Stimulated activated CD4-positive, alpha-beta T cell treated with anti-CD3 and anti-CD28 coated beads, Interleukin-15, amount 100 ng/mL, for 1 hour (primary cell): ENCODE results near the gene SLC26A5.
"Not testable (repeated sequence)": the region's sequence is repeated elsewhere in the genome, so short reads cannot be mapped to it uniquely, and the experiment has no call there.

ENCODE experiments used
- DNase-seq, 2 donors: peaks; one replicate each; pipeline ENCODE4 v3.0.0-alpha.2; 2020; ENCODE audit warnings: low read depth in 1 of 2, low spot score in 1 of 2

Gene SLC26A5

DNA sequence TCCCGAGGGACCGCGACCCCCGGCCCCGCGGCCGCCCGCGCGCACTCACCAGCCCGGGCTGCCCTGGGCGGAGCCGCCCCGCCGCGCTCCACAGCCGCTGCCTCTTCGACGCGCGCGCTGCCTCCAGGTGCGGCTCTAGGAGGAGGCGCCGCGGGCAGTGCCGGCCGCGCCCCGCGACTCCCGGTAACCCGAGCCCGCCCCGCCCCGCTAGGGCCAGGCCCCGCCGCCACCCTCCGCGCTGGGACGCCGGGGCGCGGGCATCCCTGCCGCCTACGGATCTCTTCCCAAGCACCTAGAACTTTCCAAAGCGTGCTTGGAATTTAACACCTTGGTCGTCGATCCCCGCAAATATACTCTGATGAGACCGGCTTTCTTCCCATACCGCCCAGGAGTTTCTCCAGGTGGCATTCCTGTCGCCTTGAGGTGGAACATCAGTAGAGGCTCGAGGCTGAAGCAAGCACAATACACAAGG is at the start of gene SLC26A5:
TSS of gene SLC26A5 (minus strand) at position 159 of the 472 bp plus-strand sequence. CDS start 24,693 bp downstream, outside the sequence.
- DNase-seq, result no peak

DNA sequence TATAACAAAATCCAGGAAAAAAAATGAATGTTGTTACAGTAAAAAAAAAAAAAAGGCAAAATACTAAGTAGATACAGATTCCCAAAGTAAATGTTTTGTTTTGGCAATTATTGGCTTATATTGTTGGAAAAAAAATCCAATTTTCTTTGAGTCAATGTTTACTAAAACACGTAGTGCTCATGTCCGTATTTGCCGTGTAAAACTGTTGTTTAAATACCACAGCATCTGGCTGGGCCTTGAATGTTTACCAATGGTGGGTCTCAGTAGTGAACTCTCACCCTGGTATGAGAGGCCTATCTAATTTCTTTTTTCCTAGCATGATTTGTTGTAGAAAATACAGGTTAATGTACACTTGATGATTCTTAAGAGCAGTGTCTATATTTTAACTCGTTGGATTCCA is 41.4 kb upstream of the SLC26A5 start:
- DNase-seq, result no peak

DNA sequence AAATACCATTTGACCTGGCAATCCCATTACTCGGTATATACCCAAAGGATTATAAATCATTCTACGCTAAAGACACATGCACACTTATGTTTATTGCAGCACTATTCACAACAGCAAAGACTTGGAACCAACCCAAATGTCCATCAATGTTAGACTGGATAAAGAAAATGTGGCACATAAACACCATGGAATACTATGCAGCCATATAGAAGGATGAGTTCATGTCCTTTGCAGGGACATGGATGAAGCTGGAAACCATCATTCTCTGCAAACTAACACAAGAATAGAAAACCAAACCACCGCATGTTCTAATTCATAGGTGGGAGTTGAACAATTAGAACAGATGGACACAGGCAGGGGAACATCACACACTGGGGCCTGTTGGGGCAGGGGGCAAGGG is 40.9 kb upstream of the SLC26A5 start:
- DNase-seq, result not testable (repeated sequence)

GRCh38 chr7:103480771-103481170 is 34.8 kb upstream of the SLC26A5 start:
- DNase-seq, result no peak

DNA sequence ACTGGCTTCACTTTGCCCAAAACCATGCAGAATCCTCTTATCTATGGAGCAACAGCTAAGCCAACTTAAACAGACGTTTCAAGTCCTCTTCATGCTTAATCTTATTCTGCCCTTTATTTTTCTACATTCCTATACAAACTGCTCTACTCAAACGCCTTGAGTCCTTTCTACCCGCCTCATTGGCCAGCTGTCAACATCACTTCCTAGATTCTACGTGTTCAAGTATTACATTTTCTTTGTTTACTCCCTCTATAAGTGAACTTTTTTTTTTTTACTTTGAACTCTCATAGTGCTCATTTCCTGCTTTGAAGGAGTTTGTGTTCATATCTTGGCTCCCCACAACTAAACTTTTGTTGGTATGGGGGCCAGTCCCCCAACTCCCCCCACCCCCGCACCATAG is 28.9 kb upstream of the SLC26A5 start:
- DNase-seq, result no peak

DNA sequence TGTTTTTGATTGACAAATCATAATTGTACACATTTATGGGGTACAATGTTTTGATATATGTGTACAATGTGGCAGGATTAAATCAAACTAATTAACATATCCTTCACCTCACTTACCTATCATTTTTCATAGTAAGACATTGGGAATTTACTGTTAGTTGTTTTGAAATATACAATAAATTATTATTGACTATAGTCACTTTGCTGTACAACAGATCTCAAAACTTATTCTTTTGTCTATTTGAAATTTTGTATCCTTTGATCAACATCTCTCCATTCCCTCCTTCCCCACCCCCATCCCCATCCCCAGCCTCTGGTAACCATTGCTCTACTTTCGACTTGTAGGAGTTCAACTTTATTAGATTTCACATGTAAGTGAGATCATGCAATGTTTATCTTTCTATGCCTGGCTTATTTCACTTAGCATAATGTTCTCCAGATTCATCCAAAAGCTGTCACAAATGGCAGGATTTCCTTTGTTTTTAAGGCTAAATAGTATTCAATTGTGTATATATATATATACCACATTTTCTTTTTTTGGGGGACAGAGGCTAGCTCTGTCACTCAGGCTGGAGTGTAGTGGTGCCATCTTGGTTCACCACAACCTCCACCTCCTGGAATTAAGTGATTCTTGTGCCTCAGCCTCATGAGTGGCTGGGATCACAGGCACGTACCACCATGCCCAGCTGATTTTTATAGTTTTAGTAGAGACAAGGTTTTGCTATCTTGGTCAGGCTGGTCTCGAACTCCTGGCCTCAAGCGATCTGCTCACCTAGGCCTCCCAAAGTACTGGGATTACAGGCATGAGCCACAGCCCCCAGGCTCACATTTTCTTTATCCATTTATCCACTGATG is 23.3 kb upstream of the SLC26A5 start:
- DNase-seq, result no peak

DNA sequence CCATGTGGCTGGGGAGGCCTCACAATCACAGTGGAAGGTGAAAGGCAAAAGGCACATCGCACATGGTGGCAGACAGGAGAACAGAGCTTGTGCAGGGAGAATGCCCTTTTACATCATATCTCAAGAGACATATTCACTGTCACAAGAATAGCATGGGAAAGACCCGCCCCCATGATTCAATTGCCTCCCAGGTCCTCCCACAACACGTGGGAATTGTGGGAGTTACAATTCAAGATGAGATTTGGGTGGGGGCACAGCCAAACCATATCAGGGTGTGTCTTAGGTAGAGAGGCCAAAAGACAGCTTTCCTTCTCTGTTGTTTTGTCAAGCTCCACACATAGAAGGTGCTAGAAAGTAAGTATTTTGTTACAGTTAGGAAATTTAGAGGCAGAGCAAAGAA is 20.8 kb upstream of the SLC26A5 start:
- DNase-seq, result no peak

DNA sequence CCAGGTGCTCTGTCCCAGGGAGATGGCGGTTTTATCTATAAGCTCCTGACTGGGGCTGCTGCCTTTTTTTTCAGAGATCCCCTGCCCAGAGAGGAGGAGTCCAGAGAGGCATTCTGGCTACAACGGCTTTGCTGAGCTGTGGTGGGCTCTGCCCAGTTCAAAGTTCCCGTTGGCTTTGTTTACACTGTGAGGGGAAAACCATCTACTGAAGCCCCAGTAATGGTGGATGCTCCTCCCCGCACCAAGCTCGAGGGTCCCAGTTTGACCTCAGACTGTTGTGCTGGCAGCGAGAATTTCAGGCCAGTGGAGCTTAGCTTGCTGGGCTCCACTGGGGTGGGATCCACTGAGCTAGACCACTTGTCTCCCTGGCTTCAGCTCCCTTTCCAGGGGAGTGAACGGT is 16.4 kb upstream of the SLC26A5 start:
- DNase-seq, result no peak

GRCh38 chr7:103447073-103447960 is 1.3 kb upstream of the SLC26A5 start:
- no peak for DNase-seq

DNA sequence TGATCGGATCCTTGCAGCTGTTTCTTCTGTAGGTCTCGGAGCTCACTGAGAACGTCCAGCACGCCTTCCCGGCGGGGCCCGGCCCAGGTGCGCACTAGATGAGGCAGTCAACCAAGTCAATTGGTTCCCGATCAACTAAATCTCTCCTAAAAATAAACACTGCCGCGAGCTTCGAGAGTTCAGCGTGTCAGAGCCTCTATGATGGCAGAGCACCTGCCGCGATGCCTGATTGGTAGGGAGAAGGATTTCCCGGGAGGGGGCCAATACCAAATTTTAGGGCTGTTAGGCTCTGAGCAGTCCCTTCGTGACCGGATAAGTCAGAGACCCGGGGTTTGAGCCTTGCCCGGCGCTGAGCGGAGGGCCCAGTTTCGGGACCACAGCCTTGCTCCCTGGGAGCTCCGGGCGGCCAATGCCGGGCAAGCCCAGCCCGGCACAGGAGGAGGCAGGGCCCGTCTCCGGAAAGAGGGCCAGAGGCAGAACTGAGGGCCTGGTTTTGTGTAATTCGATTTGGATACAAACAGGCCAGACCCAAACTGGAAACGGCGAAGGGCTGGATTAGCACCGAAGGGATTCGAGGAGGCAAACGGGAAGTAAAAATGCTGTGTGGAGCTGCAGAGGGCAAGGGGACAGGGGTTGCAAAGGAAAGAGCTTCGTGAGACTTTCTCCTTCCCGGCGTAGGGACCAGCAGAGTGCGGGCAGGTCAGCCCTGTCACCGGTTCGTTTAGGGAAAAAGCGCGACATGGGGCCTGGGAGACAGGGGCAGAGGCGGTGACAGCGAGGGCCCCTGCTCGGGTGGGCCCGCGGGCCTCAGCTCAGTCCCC is 569 bp downstream of the SLC26A5 start:
- DNase-seq, result no peak

DNA sequence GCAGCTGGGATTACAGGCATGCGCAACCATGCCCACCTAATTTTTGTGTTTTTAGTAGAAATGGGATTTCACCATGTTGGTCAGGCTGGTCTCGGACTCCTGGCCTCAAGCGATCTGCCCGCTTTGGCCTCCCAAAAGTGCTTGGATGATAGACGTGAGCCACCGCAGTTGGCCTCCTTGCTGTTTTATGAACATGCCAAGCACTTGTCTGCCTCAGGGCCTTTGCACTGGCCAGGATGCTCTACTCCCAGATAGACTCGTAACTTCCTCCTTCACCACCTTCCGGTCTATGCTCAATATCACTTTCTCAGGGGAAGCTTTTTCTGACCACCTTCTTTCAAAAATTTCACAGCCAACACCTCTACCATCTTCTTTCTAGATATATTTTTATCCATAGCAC is 6.3 kb downstream of the SLC26A5 start:
- DNase-seq, result no peak

- DNase-seq, result no peak
Measured at GRCh38 chr7:103437623-103438022, 8.4 kb downstream of the SLC26A5 start.

DNA sequence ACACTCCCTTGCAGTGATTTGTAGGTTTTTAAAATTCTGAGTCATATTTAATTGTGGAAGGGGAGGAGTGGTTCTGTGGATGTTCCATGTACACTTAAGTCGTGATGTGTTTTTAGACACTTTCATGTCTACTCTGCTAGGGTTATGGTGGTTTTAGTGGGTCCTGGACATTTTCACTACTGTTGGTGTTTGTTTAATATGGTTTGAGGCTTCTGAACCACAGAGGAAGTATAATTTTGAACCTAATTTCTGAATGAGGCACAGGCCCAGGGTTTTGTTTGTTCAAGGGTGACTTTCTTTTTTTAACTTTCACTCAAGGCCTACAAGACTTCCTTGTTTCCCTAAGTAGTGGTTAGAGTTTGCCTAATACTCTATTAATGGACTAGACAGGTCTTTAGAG is 13.3 kb downstream of the SLC26A5 start:
- DNase-seq, result no peak

- DNase-seq, result no peak
Measured at GRCh38 chr7:103425177-103425576, 20.8 kb downstream of the SLC26A5 start.

DNA sequence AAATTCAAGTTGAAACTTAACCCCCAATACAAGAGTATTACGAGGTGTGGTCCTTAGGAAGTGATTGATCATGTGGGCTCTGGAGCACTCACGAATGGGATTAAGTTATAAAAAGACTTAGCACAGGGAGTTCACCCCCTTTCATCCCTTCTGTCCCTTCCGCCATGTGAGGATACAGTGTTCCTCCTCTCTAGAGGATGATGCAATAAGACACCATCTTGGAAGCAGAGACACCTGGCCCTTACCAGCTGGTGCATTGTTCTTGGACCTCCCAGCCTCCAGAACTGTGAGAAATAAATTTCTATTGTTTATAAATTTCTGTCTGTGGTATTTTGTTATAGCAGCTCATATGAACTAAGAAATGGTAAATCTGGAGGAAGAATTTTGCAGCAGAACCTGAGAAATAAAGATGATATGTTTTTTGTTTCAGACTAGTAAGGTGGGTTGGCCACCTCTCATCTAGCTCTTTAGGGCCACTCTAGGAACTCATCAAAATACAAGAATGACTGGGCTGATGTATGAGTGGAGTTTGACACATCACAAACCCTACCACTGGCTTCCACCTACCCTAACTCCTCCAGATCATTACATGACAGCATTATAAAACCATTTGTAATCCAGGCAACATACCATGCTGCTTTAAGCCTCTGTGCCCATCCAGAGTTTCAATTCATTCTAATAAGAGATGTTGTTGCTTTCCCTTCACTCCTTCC is 22.4 kb downstream of the SLC26A5 start:
- DNase-seq, result no peak

DNA sequence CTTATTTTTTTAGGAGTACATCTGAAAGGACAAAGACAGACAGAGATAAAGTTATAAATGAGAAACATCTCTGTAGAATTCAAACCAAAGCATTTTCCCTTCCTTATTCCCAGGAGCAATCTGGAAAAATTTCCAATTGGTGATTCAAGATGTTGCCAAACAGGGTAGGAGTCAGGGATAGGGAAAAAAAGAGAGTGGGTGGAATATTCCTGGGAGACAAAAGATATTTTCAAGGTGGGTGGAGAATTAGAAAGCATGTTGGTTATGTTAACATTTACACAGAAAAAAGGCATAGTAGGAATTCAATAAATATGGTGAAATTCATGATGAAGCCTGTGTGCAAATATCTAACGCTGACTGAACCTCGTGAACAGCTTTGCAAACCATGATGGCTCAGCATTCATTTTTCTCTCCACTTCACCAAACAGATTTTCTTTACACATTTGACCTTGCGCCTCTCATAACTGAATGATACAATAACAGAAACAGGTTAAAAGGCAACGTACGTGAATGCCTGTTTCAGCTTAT is 25.1 kb downstream of the SLC26A5 start:
- DNase-seq, result no peak

DNA sequence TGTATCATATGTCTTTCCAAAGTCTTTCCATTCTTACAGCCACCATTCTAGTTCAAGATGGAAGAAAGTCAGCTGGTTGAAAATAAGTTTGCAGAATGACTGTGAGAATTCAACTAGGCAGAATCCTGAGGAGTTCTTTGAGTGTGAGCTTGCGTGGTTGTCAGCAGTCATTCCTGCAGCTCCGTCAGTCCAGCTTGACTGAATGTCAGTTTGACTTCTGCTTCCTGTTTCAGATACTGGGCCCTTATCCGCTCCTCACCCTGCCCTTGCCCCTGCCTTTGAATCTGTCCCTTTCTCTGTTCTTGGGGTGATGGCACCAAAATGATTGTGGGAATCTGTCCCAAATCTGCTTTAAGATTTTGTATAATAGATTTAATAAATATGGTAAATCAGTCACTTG is 27.8 kb downstream of the SLC26A5 start:
- DNase-seq, result no peak

DNA sequence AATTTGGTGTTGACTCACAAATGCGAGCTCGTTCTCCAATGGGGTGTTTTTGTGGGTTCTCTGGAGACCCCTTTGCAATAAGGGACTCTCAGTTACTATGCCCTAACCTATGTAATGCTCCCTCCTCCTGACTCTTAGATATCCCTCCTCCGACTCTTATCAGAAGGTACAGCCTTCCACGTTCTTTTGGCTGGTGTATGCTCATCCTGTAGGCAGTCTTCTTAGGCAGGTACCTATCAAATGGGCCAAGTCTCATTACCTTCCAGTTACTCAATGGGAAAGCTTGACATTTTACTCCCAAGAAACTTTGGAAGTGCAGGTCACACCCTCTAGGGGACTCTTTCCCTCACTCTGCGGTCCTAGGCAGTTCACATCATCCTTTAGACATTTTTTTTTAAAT is 32.6 kb downstream of the SLC26A5 start:
- DNase-seq, result no peak

DNA sequence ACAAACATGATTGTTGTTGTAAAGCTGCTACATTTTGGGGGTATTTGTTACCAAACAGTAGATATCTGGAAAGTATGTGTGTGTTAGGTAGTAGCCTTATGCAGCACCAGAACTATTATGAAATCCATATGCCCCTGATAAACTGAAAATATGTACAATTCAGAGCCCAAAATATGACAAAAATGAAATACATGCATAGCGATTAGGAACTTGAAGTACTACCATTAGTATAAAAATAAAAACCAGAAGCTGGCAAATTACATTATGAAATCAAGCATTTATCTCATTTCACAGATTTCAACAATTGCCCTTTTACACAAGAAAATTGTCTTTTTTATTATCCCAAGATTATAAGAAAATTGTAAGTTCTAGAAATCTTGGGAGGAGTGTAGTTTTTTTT is 33.9 kb downstream of the SLC26A5 start:
- no peak for DNase-seq
